Stomach (tissue), 9 donors: ENCODE results near the gene XYLT1. TPM values are rescaled to one million over a fixed set of nuclear protein-coding genes. Genes with fewer than 3 reads are reported as not detected.
A peak's percentile ranks its signal among the peaks of the same experiment; 100 is the strongest.

Experiments
- DNase-seq, 2 donors: peaks; one replicate each; pipeline versions ENCODE4 v3.0.0 to v3.0.0-alpha.2; 2013 to 2019
- H3K27ac ChIP-seq, 5 donors: fragments of 200-600 bp in 4 of 5; sonication (generic) in 4 of 5; one replicate each; pipeline ENCODE4 v1.5.1; 2013 to 2019; ENCODE audit warnings: mild to moderate bottlenecking in 1 of 5, moderate library complexity in 1 of 5
- H3K27me3 ChIP-seq, 3 donors: fragments of 200-600 bp; sonication (generic); one replicate each; pipeline ENCODE4 v1.5.1; 2017 to 2019; ENCODE audit warnings: mixed run types in 1 of 3
- H3K36me3 ChIP-seq, 4 donors: fragments of 200-600 bp; sonication (generic); 1 replicate in 3 of 4; 2 replicates in 1 of 4; pipeline ENCODE4 v1.5.1; 2016 to 2019
- H3K4me1 ChIP-seq, 4 donors: fragments of 200-600 bp; sonication (generic); one replicate each; pipeline ENCODE4 v1.5.1; 2016 to 2019
- H3K4me3 ChIP-seq, 4 donors: fragments of 200-600 bp; sonication (generic) in 3 of 4; one replicate each; pipeline ENCODE4 v1.5.1; 2016 to 2019; ENCODE audit warnings: mild to moderate bottlenecking in 1 of 4
- H3K9me3 ChIP-seq, 4 donors: fragments of 200-600 bp; sonication (generic); one replicate each; pipeline ENCODE4 v1.5.1; 2016 to 2019
- EP300 ChIP-seq: sonication (generic); formaldehyde crosslinking; IDR thresholded peaks from one replicate; pipeline ENCODE4 v1.6.1; 2017; ENCODE audit warnings: antibody characterized with exemption
- POLR2A ChIP-seq, 4 donors: fragments of 450-650 bp; IDR thresholded peaks; one replicate each; pipeline ENCODE4 v1.6.1; 2016; ENCODE audit warnings: antibody characterized with exemption in 4 of 4, control low read depth in 2 of 4, mild to moderate bottlenecking in 1 of 4, moderate library complexity in 1 of 4
- POLR2AphosphoS5 ChIP-seq, 3 donors: sonication (generic); formaldehyde crosslinking; IDR thresholded peaks; one replicate each; pipeline ENCODE4 v1.6.1; 2016; ENCODE audit warnings: antibody characterized with exemption in 3 of 3
- WGBS, 5 donors: extraction: QIAGEN DNeasy Blood & Tissue Kit in 3 of 5; methylation state at CpG; one replicate each; pipeline versions ENCODE4 v1.1.5 to v1.1.7; 2013 to 2018; 5-methylcytosine and 5-hydroxymethylcytosine counted together
- intact Hi-C: fragments of 100-400 bp; cut with DNase I; formaldehyde crosslinking; loops from one replicate; pipeline ENCODE4 v1.15.1; 2023; ENCODE audit warnings: low total_unique reads
- polyA plus RNA-seq, 3 donors: library from polyadenylated mRNA; stranded (reverse); fragments of 200-250 nt; gene quantifications; one replicate each; pipeline ENCODE4 v1.2.3, GENCODE V29; 2013
- total RNA-seq, 5 donors: library from RNA; depleted of rRNA; stranded (reverse); fragments of >200 nt; gene quantifications; one replicate each; pipeline versions ENCODE4 v1.1.0 to v1.2.3, GENCODE V29; 2014 to 2016
- TF ChIP-seq, protein P1 (sequence below), 7 experiments: fragments of 450-650 bp in 4 of 7; fragments of 200-600 bp in 3 of 7; sonication (generic) in 3 of 7; IDR thresholded peaks; one replicate each; pipeline ENCODE4 v1.5.1; 2016 to 2019; ENCODE audit warnings: antibody characterized with exemption in 7 of 7, control low read depth in 2 of 7, mild to moderate bottlenecking in 1 of 7
- donor health status: healthy with polysubstance abuse.
- donor health status: Bipolar disorder and iron deficiency.
- donor health status: healthy.

Gene XYLT1
- total and polyA plus RNA-seq, 8 donors = 0.87 to 59.5 (median 9.5) TPM

DNA sequence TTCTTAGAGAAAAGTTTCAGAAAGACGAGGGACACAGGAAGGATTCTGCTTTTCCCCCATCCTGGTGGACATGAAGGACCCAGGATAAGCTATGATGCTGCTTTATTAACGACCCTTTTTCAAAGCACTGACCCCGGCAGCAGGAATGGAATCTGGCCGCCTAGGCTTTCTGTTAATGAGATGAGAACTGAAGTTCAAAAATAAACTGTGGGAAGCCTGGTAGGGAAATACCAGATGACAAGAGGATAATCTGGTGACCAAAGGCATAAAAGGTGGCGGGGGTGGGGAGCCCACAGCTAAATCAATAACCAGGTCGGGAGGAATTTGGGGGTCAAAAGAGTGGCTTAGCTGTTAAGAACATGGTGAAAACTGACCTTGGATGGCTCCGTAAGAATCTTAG, 171.0 kb downstream of the XYLT1 start:
- no peaks in the 10 kb centered on the region for H3K9me3 ChIP-seq
- H3K36me3 ChIP-seq = no peaks in the 10 kb centered on the region
- no peak overlapping the region for H3K27ac ChIP-seq
- peaks cover 34 to 55% (median 44%) of the 10 kb centered on the region in 4 donors for H3K4me1 ChIP-seq
- intact Hi-C loops = no loop called here
- H3K27me3 ChIP-seq = no peaks in the 10 kb centered on the region
- 69 to 78% (median 74%) methylated on average over 7 of the region's 7 CpGs for WGBS, 5 donors
- no peak for DNase-seq
- TF ChIP-seq POLR2AphosphoS5 (IDR thresholded peaks at IDR 0.05) (no peak), EP300 (no peak), POLR2A (IDR thresholded peaks at IDR 0.05) (no peak)
- TF ChIP-seq, protein P1, sequence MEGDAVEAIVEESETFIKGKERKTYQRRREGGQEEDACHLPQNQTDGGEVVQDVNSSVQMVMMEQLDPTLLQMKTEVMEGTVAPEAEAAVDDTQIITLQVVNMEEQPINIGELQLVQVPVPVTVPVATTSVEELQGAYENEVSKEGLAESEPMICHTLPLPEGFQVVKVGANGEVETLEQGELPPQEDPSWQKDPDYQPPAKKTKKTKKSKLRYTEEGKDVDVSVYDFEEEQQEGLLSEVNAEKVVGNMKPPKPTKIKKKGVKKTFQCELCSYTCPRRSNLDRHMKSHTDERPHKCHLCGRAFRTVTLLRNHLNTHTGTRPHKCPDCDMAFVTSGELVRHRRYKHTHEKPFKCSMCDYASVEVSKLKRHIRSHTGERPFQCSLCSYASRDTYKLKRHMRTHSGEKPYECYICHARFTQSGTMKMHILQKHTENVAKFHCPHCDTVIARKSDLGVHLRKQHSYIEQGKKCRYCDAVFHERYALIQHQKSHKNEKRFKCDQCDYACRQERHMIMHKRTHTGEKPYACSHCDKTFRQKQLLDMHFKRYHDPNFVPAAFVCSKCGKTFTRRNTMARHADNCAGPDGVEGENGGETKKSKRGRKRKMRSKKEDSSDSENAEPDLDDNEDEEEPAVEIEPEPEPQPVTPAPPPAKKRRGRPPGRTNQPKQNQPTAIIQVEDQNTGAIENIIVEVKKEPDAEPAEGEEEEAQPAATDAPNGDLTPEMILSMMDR (IDR thresholded peaks at IDR 0.05) = no peak
- H3K4me3 ChIP-seq = no peak overlapping the region

DNA sequence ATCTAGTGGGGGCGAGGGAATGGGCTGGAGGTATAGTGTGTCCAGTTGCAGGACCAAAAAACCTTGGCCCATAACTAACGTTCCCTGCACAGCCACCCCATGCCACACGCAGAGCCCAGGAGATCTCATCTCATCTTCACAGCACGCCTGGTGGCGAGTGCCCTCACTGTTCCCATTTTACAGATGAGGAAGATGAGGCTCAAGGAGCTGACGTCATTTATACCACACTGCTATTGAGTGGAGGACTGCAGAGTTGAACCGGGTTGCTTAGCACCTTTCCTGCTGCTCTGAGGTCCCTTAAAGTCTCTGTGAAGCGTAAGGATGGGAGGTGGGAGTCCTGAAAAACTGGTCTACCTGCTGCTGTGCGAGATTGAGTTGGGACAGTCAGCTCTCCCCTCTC, 172.5 kb downstream of the XYLT1 start:
- no peaks in the 10 kb centered on the region for H3K9me3 ChIP-seq
- intact Hi-C loops = no loop called here
- no peaks in the 10 kb centered on the region for H3K27me3 ChIP-seq
- TF ChIP-seq, protein P1 (IDR thresholded peaks at IDR 0.05) = no peak
- TF ChIP-seq EP300 (no peak), POLR2AphosphoS5 (IDR thresholded peaks at IDR 0.05) (no peak), POLR2A (IDR thresholded peaks at IDR 0.05) (no peak)
- no peak overlapping the region for H3K27ac ChIP-seq
- no peaks in the 10 kb centered on the region for H3K36me3 ChIP-seq
- WGBS, 5 donors = 97 to 100% (median 98%) methylated on average over 9 of the region's 9 CpGs
- H3K4me3 ChIP-seq = no peak overlapping the region
- H3K4me1 ChIP-seq = peaks cover 20 to 44% (median 29%) of the 10 kb centered on the region in 4 donors
- no peak for DNase-seq

DNA sequence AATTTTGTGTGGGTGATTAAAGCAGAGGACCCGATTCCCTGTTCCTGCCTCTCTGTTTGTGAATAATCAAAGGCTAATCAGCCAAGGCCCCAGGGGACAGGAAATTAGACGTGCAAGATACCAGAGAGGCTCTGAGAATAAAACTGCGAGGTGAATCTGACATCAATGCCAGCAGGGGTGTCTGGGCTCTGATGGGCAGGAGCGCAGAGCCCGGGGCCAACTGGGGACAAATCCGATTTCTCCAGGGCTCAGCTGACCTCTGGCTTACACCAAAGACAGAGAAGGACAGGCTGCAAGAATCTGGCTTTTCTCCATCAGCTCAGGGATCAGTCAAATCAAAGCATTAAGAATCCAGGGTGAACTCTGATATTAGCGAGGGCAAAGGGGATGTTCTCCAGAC, 174.3 kb downstream of the XYLT1 start:
- H3K9me3 ChIP-seq = no peaks in the 10 kb centered on the region
- no peaks in the 10 kb centered on the region for H3K27me3 ChIP-seq
- intact Hi-C loops = no loop called here
- WGBS, 5 donors = 49 to 58% (median 52%) methylated on average over 7 of the region's 7 CpGs
- DNase-seq = no peak
- peak overlapping the region in 2 of 5 donors; percentile 31 to 32 for H3K27ac ChIP-seq
- peaks cover 4 to 26% (median 14%) of the 10 kb centered on the region in 4 donors for H3K4me1 ChIP-seq
- H3K36me3 ChIP-seq = no peaks in the 10 kb centered on the region
- no peak overlapping the region for H3K4me3 ChIP-seq
- TF ChIP-seq POLR2AphosphoS5 (IDR thresholded peaks at IDR 0.05) (no peak), EP300 (no peak), POLR2A (IDR thresholded peaks at IDR 0.05) (no peak)
- TF ChIP-seq, protein P1 (IDR thresholded peaks at IDR 0.05) = no peak

GRCh38 chr16:17295948-17296347, 174.8 kb downstream of the XYLT1 start:
- Histone ChIP-seq H3K9me3 (no peaks in the 10 kb centered on the region), H3K27ac (peak overlapping the region in 2 of 5 donors; percentile 31 to 32), H3K36me3 (no peaks in the 10 kb centered on the region), H3K4me1 (peaks cover 0 to 22% (median 12%) of the 10 kb centered on the region in 4 donors), H3K4me3 (no peak overlapping the region), H3K27me3 (no peaks in the 10 kb centered on the region)
- WGBS, 5 donors = 71 to 79% (median 74%) methylated on average over 5 of the region's 5 CpGs
- intact Hi-C loops = no loop called here
- TF ChIP-seq POLR2A (IDR thresholded peaks at IDR 0.05) (no peak), POLR2AphosphoS5 (IDR thresholded peaks at IDR 0.05) (no peak), EP300 (no peak)
- TF ChIP-seq, protein P1 (IDR thresholded peaks at IDR 0.05) = no peak
- DNase-seq = no peak
